Small intestine (tissue), 7 donors: Measurements from ENCODE around the gene SLC4A4. TPM values are rescaled to one million over a fixed set of nuclear protein-coding genes. Genes with fewer than 3 reads are reported as not detected.

Experiments
- DNase-seq, 2 donors: peaks; one replicate each; pipeline versions ENCODE4 v3.0.0 to v3.0.0-alpha.2; 2013
- FAIRE-seq: peaks from 2 replicates; lab custom pipeline; 2012; peaks lifted over from hg19 to GRCh38; lab: Jason Lieb, UNC
- H3K27ac ChIP-seq, 3 donors: one replicate each; pipeline ENCODE4 v1.5.1; 2013; ENCODE audit warnings: low read length in 2 of 3, mild to moderate bottlenecking in 2 of 3, control low read depth in 1 of 3, inconsistent platforms in 1 of 3, low read depth in 1 of 3, moderate library complexity in 1 of 3
- H3K27me3 ChIP-seq, 3 donors: one replicate each; pipeline ENCODE4 v1.6.1; 2013; ENCODE audit warnings: low read length in 3 of 3, inconsistent platforms in 1 of 3; ENCODE audit not compliant: control insufficient read depth in 3 of 3, insufficient read depth in 3 of 3
- H3K36me3 ChIP-seq, 3 donors: one replicate each; pipeline ENCODE4 v1.6.1; 2013; ENCODE audit warnings: low read length in 3 of 3, inconsistent platforms in 1 of 3, low read depth in 1 of 3, mild to moderate bottlenecking in 1 of 3, moderate library complexity in 1 of 3; ENCODE audit not compliant: control insufficient read depth in 3 of 3, insufficient read depth in 2 of 3
- H3K4me1 ChIP-seq, 3 donors: one replicate each; pipeline ENCODE4 v1.6.1; 2013; ENCODE audit warnings: low read length in 2 of 3, inconsistent platforms in 1 of 3, low read depth in 1 of 3, mild to moderate bottlenecking in 1 of 3, moderate library complexity in 1 of 3; ENCODE audit not compliant: control insufficient read depth in 3 of 3, insufficient read depth in 2 of 3
- H3K4me3 ChIP-seq, 3 donors: one replicate each; pipeline ENCODE4 v1.5.1; 2013; ENCODE audit warnings: low read length in 3 of 3, control low read depth in 1 of 3, inconsistent platforms in 1 of 3, low read depth in 1 of 3, mild to moderate bottlenecking in 1 of 3, moderate library complexity in 1 of 3
- H3K9me3 ChIP-seq, 2 donors: one replicate each; pipeline ENCODE4 v1.6.1; 2013; ENCODE audit warnings: low read depth in 1 of 2, low read length in 1 of 2; ENCODE audit not compliant: control insufficient read depth in 2 of 2, insufficient read depth in 1 of 2
- WGBS, 3 donors: extraction: QIAGEN DNeasy Blood & Tissue Kit; methylation state at CpG; one replicate each; pipeline ENCODE4 v1.1.7; 2013; 5-methylcytosine and 5-hydroxymethylcytosine counted together
- polyA plus RNA-seq, 4 donors: library from polyadenylated mRNA; stranded (reverse) in 3 of 4; unstranded in 1 of 4; fragments of 200-250 nt in 3 of 4; fragments of 120-200 nt in 1 of 4; gene quantifications; one replicate each; pipeline versions ENCODE4 v1.2.1 to v1.2.3, GENCODE V29; 2013
- donor health status: healthy with polysubstance abuse.
- donor health status: control.
- donor health status: control.
- donor health status: Bipolar disorder and iron deficiency.
- donor health status: healthy.

The SLC4A4 gene
- polyA plus RNA-seq, 4 donors = 14.0 to 17.4 (median 15.3) TPM

GRCh38 chr4:71334465-71334882 is 4.3 kb upstream of the SLC4A4 start:
- DNase-seq (no peak), FAIRE-seq (no peak)
- Histone ChIP-seq H3K9me3 (peaks cover 0 to 2% of the 10 kb centered on the region in 2 donors), H3K36me3 (peaks cover 0 to 2% (median 0%) of the 10 kb centered on the region in 3 donors), H3K27me3 (no peaks in the 10 kb centered on the region), H3K27ac (no peak overlapping the region), H3K4me1 (peaks cover 0 to 3% (median 0%) of the 10 kb centered on the region in 3 donors), H3K4me3 (no peak overlapping the region)
- WGBS, 3 donors = 66 to 76% (median 75%) methylated on average over 3 of the region's 3 CpGs

- Histone ChIP-seq H3K4me3 (no peak overlapping the region), H3K36me3 (peaks cover 0 to 4% (median 0%) of the 10 kb centered on the region in 3 donors), H3K4me1 (peaks cover 0 to 7% (median 5%) of the 10 kb centered on the region in 3 donors), H3K27me3 (no peaks in the 10 kb centered on the region), H3K27ac (peak overlapping the region in 2 of 3 donors; percentile 41 to 73), H3K9me3 (no peaks in the 10 kb centered on the region)
- DNase-seq (peak; percentile 39 to 54), FAIRE-seq (no peak)
- WGBS, 3 donors = 63 to 69% (median 64%) methylated on average over 2 of the region's 2 CpGs
Observed at GRCh38 chr4:71343670-71344466, 5.0 kb downstream of the SLC4A4 start.

- no peak overlapping the region for H3K27ac ChIP-seq
- H3K9me3 ChIP-seq = no peaks in the 10 kb centered on the region
- H3K4me1 ChIP-seq = peaks cover 0 to 7% (median 2%) of the 10 kb centered on the region in 3 donors
- no peaks in the 10 kb centered on the region for H3K27me3 ChIP-seq
- H3K4me3 ChIP-seq = no peak overlapping the region
- FAIRE-seq (no peak), DNase-seq (no peak)
- H3K36me3 ChIP-seq = peaks cover 0 to 4% (median 0%) of the 10 kb centered on the region in 3 donors
Observed at GRCh38 chr4:71346710-71347109, 7.9 kb downstream of the SLC4A4 start.

GRCh38 chr4:71348586-71348985 is 9.8 kb downstream of the SLC4A4 start:
- DNase-seq (no peak), FAIRE-seq (no peak)
- 70 to 88% (median 71%) methylated on average over 3 of the region's 3 CpGs for WGBS, 3 donors
- H3K36me3 ChIP-seq = peaks cover 0 to 6% (median 0%) of the 10 kb centered on the region in 3 donors
- H3K27me3 ChIP-seq = no peaks in the 10 kb centered on the region
- H3K27ac ChIP-seq = no peak overlapping the region
- no peak overlapping the region for H3K4me3 ChIP-seq
- no peaks in the 10 kb centered on the region for H3K9me3 ChIP-seq
- peaks cover 0 to 5% (median 2%) of the 10 kb centered on the region in 3 donors for H3K4me1 ChIP-seq

GRCh38 chr4:71355045-71355444 is 16.2 kb downstream of the SLC4A4 start:
- Histone ChIP-seq H3K9me3 (no peaks in the 10 kb centered on the region), H3K36me3 (peaks cover 0 to 10% (median 0%) of the 10 kb centered on the region in 3 donors), H3K4me3 (no peak overlapping the region), H3K27ac (no peak overlapping the region), H3K4me1 (no peaks in the 10 kb centered on the region), H3K27me3 (no peaks in the 10 kb centered on the region)
- 63 to 81% (median 79%) methylated on average over 1 of the region's 1 CpG for WGBS, 3 donors
- DNase-seq (no peak), FAIRE-seq (no peak)

- DNase-seq (no peak), FAIRE-seq (no peak)
- Histone ChIP-seq H3K4me1 (no peaks in the 10 kb centered on the region), H3K4me3 (no peak overlapping the region), H3K27ac (no peak overlapping the region), H3K9me3 (no peaks in the 10 kb centered on the region), H3K36me3 (peaks cover 0 to 6% (median 0%) of the 10 kb centered on the region in 3 donors), H3K27me3 (no peaks in the 10 kb centered on the region)
Observed at GRCh38 chr4:71355971-71356370, 17.2 kb downstream of the SLC4A4 start.

- Histone ChIP-seq H3K27me3 (no peaks in the 10 kb centered on the region), H3K27ac (no peak overlapping the region), H3K36me3 (peaks cover 0 to 6% (median 0%) of the 10 kb centered on the region in 3 donors), H3K4me3 (no peak overlapping the region), H3K9me3 (no peaks in the 10 kb centered on the region), H3K4me1 (no peaks in the 10 kb centered on the region)
- WGBS, 3 donors = 79 to 88% (median 83%) methylated on average over 6 of the region's 6 CpGs
- no peak for FAIRE-seq
- DNase-seq = peak in 1 of 2 donors; percentile 50
Observed at GRCh38 chr4:71356924-71357663, 18.3 kb downstream of the SLC4A4 start.

GRCh38 chr4:71360844-71361243 is 22.0 kb downstream of the SLC4A4 start:
- peaks cover 0 to 3% (median 2%) of the 10 kb centered on the region in 3 donors for H3K36me3 ChIP-seq

More at GRCh38 chr4:71360844-71361243, 22.0 kb downstream of the SLC4A4 start:
- H3K4me3 ChIP-seq = no peak overlapping the region
- H3K4me1 ChIP-seq = no peaks in the 10 kb centered on the region
- DNase-seq = no peak
- FAIRE-seq = no peak
- no peaks in the 10 kb centered on the region for H3K27me3 ChIP-seq
- 90 to 96% (median 92%) methylated on average over 12 of the region's 12 CpGs for WGBS, 3 donors
- H3K9me3 ChIP-seq = no peaks in the 10 kb centered on the region
- no peak overlapping the region for H3K27ac ChIP-seq
